Activated CD8-positive, alpha-beta T cell treated with anti-CD3 and anti-CD28 coated beads for 36 hours (primary cell): ENCODE results near the gene PPFIA2. TPM values are rescaled to one million over a fixed set of nuclear protein-coding genes. Genes with fewer than 3 reads are reported as not detected.

Experiments
- ATAC-seq: fragments of 200-7000 bp; cut with Tn5 transposase; one replicate; pipeline ENCODE4 v1.10.0; 2021; ENCODE audit warnings: mild to moderate bottlenecking, moderate library complexity
- CTCF ChIA-PET: fragments of 350-600 bp; sonication (Branson Sonifier 250); formaldehyde crosslinking; loops from one replicate; lab custom pipeline; 2021; ENCODE audit warnings: antibody characterized with exemption; lab: Charles Lee
- POLR2A ChIA-PET: fragments of 350-600 bp; sonication (Branson Sonifier 250); formaldehyde crosslinking; loops from one replicate; lab custom pipeline; 2021; ENCODE audit warnings: antibody characterized with exemption; lab: Charles Lee
- DNase-seq: peaks from one replicate; pipeline ENCODE4 v3.0.0-alpha.2; 2020
- H3K27ac Mint-ChIP-seq: one replicate; pipeline ENCODE4 v1.8.0; 2021; ENCODE audit warnings: mild to moderate bottlenecking, mixed read lengths
- H3K27me3 Mint-ChIP-seq: one replicate; pipeline ENCODE4 v1.8.0; 2021; ENCODE audit warnings: mixed read lengths
- H3K36me3 Mint-ChIP-seq: one replicate; pipeline ENCODE4 v1.8.0; 2021; ENCODE audit warnings: low read depth, mixed read lengths
- H3K4me1 Mint-ChIP-seq: one replicate; pipeline ENCODE4 v1.8.0; 2021; ENCODE audit warnings: low read depth, mixed read lengths
- H3K4me3 Mint-ChIP-seq: one replicate; pipeline ENCODE4 v1.8.0; 2021; ENCODE audit warnings: mild to moderate bottlenecking, moderate library complexity, mixed read lengths
- H3K9me3 Mint-ChIP-seq: one replicate; pipeline ENCODE4 v1.8.0; 2021; ENCODE audit warnings: mixed read lengths
- intact Hi-C: fragments of 100-400 bp; cut with micrococcal nuclease; formaldehyde crosslinking; loops from one replicate; pipeline ENCODE4 v1.10.0; 2022
- total RNA-seq, 2 experiments: library from RNA; stranded (reverse); gene quantifications; one replicate each; pipeline ENCODE4 v1.2.3, GENCODE V29; 2021
- TF ChIP-seq, protein P1 (sequence below): fragments of 200-600 bp; IDR thresholded peaks from one replicate; pipeline ENCODE4 v1.8.0; 2022; ENCODE audit warnings: antibody characterized with exemption, mild to moderate bottlenecking

PPFIA2 gene
- total RNA-seq, 2 experiments from 2014 or later = not detected

DNA sequence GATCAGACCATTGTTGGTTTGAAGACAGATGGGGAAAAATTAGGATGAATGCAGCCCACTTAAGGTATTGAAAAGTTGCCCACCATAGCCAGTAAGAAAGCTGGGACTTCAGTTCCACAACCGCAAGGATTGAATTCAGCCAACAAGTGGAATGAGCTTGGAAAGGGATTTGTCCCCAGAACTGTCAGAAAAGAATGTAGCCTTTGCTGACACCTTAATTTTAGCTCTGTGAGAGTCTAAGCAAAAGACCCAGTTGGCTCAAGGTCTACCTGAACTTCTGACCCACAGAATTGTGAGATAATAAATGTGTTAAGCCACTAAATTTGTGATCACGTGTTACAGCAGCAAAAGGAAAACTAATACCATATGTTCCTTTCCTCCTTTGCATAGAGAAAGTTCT is 29.4 kb downstream of the PPFIA2 start:
- no peak for ATAC-seq
- Mint-ChIP-seq H3K27ac (no peak overlapping the region), H3K27me3 (peaks cover 4% of the 10 kb centered on the region), H3K4me3 (no peak overlapping the region), H3K9me3 (no peaks in the 10 kb centered on the region), H3K4me1 (no peaks in the 10 kb centered on the region), H3K36me3 (no peaks in the 10 kb centered on the region)
- POLR2A ChIA-PET = no interaction called here
- TF ChIP-seq, protein P1, sequence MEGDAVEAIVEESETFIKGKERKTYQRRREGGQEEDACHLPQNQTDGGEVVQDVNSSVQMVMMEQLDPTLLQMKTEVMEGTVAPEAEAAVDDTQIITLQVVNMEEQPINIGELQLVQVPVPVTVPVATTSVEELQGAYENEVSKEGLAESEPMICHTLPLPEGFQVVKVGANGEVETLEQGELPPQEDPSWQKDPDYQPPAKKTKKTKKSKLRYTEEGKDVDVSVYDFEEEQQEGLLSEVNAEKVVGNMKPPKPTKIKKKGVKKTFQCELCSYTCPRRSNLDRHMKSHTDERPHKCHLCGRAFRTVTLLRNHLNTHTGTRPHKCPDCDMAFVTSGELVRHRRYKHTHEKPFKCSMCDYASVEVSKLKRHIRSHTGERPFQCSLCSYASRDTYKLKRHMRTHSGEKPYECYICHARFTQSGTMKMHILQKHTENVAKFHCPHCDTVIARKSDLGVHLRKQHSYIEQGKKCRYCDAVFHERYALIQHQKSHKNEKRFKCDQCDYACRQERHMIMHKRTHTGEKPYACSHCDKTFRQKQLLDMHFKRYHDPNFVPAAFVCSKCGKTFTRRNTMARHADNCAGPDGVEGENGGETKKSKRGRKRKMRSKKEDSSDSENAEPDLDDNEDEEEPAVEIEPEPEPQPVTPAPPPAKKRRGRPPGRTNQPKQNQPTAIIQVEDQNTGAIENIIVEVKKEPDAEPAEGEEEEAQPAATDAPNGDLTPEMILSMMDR = no peak
- CTCF ChIA-PET = no interaction called here
- no peak for DNase-seq
- intact Hi-C loops = no loop called here

DNA sequence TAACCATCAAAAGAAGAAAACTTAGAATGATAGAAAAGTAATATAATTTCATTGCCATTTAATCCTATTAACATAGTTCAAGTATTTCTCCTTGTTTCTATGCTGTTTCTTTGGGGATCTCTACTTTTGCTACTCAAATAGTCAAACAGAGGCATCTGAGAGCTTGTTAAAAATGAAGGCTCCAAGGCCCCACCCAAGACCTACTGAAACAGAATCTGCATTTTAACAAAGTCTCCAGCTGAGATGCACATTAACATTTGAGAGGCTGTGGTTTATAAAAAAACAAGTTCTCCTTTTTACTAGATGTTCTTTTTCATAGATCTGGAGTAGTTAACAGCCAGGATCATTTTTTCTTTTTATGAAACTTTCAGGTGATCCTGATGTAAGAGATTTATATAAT is 31.8 kb downstream of the PPFIA2 start:
- ATAC-seq (no peak), DNase-seq (no peak)
- Mint-ChIP-seq H3K4me1 (no peaks in the 10 kb centered on the region), H3K9me3 (no peaks in the 10 kb centered on the region), H3K4me3 (no peak overlapping the region), H3K27me3 (peaks cover 7% of the 10 kb centered on the region), H3K27ac (no peak overlapping the region), H3K36me3 (no peaks in the 10 kb centered on the region)
- intact Hi-C loops = no loop called here
- ChIA-PET POLR2A (no interaction called here), CTCF (no interaction called here)
- TF ChIP-seq, protein P1 = no peak

DNA sequence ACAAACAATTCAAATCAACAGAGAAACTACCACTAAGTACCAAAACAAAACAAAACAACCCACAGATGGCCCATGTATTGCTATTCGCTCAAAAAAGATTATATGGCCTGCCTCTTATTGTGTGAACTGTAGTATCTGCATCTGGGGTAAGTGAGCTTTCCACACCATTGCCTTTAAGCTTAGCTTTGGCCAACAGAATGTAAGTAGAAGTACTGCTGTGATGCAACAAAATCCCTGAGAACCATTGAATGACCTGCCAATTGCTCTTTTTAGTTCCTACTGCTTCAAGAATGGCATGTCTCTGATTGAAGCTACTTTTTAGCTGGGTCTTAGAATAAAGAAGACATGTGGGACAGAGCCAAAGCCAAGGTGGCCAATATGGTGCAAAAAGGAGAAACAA is 32.5 kb downstream of the PPFIA2 start:
- ChIA-PET POLR2A (no interaction called here), CTCF (no interaction called here)
- ATAC-seq = no peak
- no peaks in the 10 kb centered on the region for H3K36me3 Mint-ChIP-seq
- H3K27ac Mint-ChIP-seq = no peak overlapping the region
- H3K4me1 Mint-ChIP-seq = no peaks in the 10 kb centered on the region
- H3K4me3 Mint-ChIP-seq = no peak overlapping the region
- peaks cover 7% of the 10 kb centered on the region for H3K27me3 Mint-ChIP-seq
- intact Hi-C loops = no loop called here
- TF ChIP-seq, protein P1 = no peak
- DNase-seq = no peak
- no peaks in the 10 kb centered on the region for H3K9me3 Mint-ChIP-seq

DNA sequence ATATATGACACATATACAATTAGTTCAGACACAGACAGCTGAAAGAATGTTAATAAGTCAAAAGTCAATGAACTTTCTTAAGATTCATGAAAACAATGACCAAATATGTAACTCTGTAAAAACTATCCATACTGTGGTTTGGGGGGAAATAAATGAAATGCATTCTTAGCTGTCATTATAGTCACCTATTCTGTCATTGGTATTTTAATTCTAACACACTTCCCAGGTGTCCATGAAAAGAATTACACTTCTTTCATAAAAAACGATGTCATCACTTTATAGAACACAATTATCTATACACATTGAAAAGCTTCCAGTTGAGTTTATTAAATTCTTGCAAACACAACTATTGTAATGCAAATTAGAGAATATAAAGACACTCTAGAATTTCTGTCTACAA is 35.8 kb downstream of the PPFIA2 start:
- no peaks in the 10 kb centered on the region for H3K9me3 Mint-ChIP-seq
- no peak for DNase-seq
- no peaks in the 10 kb centered on the region for H3K4me1 Mint-ChIP-seq
- H3K4me3 Mint-ChIP-seq = no peak overlapping the region
- TF ChIP-seq, protein P1 = no peak
- peaks cover 7% of the 10 kb centered on the region for H3K27me3 Mint-ChIP-seq
- no peak for ATAC-seq
- CTCF ChIA-PET = no interaction called here
- no peak overlapping the region for H3K27ac Mint-ChIP-seq
- POLR2A ChIA-PET = no interaction called here
- H3K36me3 Mint-ChIP-seq = no peaks in the 10 kb centered on the region
- intact Hi-C loops = no loop called here

DNA sequence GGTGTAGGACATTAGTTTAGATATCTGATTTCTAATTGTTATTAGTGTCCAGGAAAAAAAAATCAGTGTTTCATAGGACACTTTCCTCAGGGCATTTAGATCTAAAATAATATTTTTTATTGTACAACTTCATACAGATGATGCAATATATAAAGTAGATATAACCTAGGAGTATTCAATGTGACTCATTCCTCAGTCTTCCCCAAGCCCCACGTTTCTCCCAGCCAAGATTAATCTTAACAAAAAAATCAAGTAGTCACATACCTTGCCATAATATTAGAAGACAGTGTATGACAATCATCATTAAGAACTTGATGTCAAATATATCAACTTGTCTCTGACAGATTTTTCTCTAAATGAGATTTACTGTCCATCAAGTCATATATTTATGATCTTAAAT is 37.1 kb downstream of the PPFIA2 start:
- intact Hi-C loops = no loop called here
- H3K4me3 Mint-ChIP-seq = no peak overlapping the region
- H3K9me3 Mint-ChIP-seq = no peaks in the 10 kb centered on the region
- POLR2A ChIA-PET = no interaction called here
- ATAC-seq (no peak), DNase-seq (no peak)
- peaks cover 6% of the 10 kb centered on the region for H3K27me3 Mint-ChIP-seq
- H3K4me1 Mint-ChIP-seq = no peaks in the 10 kb centered on the region
- TF ChIP-seq, protein P1 = no peak
- no peak overlapping the region for H3K27ac Mint-ChIP-seq
- H3K36me3 Mint-ChIP-seq = no peaks in the 10 kb centered on the region
- CTCF ChIA-PET = no interaction called here
